WERI-Rb-1 (cell line): ENCODE data around the gene HMG20A.

ENCODE experiments used
- DNase-seq: peaks from one replicate; pipeline ENCODE4 v3.0.0-alpha.2; 2020
- H3K27ac ChIP-seq: fragments of 250-450 bp; sonication (Bioruptor Pico); 2 replicates; pipeline ENCODE4 v1.5.1; 2020; ENCODE audit warnings: mild to moderate bottlenecking, moderate library complexity
- H3K27me3 ChIP-seq: fragments of 250-450 bp; sonication (Bioruptor Pico); 2 replicates; pipeline ENCODE4 v1.5.1; 2021; ENCODE audit warnings: mild to moderate bottlenecking, low read depth, moderate library complexity; ENCODE audit not compliant: insufficient read depth, severe bottlenecking
- H3K36me3 ChIP-seq: fragments of 250-450 bp; sonication (Bioruptor Pico); 2 replicates; pipeline ENCODE4 v1.5.1; 2020; ENCODE audit warnings: mild to moderate bottlenecking, moderate library complexity
- H3K4me3 ChIP-seq: 2 replicates; pipeline ENCODE4 v1.5.1; 2011; ENCODE audit warnings: low read depth, mild to moderate bottlenecking, control low read depth, low read length
- H3K9me3 ChIP-seq: fragments of 250-450 bp; sonication (Bioruptor Pico); 2 replicates; pipeline ENCODE4 v1.5.1; 2021; ENCODE audit warnings: mild to moderate bottlenecking, moderate library complexity; ENCODE audit not compliant: severe bottlenecking
- CTCF ChIP-seq: IDR thresholded peaks from 2 replicates; pipeline ENCODE4 v1.5.1; 2011; ENCODE audit warnings: low read depth, mild to moderate bottlenecking, control low read depth, inconsistent platforms, low read length

The HMG20A gene

DNA sequence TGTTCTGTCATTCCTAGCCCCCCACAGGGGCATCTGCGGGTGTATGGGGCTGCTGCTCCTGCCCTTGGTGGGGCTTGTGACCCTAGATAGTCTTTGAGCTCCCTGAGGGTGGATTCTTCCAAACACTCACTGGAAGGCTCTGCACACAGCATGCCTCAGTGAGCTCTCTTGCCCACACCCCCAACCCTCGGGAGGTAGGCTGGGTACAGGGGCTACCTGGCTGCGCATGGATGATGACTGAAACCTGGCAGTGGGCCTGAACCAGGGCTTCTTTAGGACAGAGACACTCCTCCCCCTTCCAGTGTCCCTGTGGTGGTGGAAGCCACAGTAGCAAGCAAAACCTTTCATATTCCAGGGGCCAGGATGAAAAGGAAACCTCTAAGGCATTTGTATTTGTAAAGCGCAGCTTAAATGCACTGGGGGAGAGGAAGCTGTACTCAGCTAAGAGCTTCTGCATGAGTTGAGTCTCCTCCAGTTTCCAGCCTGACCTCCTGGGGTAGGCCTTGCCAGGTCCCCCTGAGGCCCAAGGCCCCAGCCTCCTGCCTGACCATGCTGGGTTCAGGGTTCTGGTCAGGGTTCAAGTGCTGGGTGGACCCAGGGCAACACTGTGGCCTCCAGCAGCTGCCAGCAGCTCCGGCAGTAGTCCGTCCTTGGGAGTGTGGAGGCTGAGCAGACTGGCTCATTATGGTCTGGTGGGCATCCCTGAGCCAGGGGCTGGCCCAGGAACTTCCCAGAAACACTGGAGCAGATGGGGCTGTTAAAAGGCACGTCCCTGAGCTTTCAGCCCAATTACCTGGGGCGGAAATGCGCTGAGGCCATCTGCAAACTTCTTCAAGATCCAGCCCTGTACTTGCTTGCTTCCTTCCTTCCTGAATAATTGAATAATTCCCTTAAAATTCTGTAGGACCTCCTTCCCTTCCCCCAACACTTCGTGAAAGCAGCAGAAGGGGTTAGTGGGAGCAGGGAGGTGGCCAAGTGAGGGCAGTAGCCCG is 89.7 kb downstream of the HMG20A start:
- H3K27ac ChIP-seq: no peak overlapping the region
- no peak for DNase-seq
- no peaks in the 10 kb centered on the region for H3K36me3 ChIP-seq
- H3K4me3 ChIP-seq: no peak overlapping the region
- TF ChIP-seq CTCF: no peak
- no peaks in the 10 kb centered on the region for H3K9me3 ChIP-seq
- no peaks in the 10 kb centered on the region for H3K27me3 ChIP-seq

DNA sequence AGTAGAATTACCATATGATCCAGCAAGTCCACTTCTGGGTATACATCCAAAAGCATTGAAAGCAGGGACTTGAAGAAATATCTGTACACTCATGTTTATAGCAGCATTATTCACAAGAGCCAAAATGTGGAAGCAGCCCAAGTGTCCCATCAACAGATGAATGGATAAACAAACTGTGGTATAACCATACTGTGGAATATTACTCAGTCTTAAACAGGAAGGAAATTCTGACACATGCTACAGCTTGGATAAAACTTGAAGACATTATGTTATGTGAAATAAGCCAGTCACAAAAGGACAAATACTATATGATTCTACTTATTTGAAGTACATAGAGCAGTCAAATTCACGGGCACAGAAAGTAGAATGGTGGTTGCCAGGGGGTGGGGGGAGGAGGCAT is 91.2 kb downstream of the HMG20A start:
- Histone ChIP-seq H3K27ac (no peak overlapping the region), H3K36me3 (no peaks in the 10 kb centered on the region), H3K9me3 (no peaks in the 10 kb centered on the region), H3K27me3 (no peaks in the 10 kb centered on the region), H3K4me3 (no peak overlapping the region)
- no peak for TF ChIP-seq CTCF
- no peak for DNase-seq

- no peaks in the 10 kb centered on the region for H3K27me3 ChIP-seq
- H3K9me3 ChIP-seq: no peaks in the 10 kb centered on the region
- H3K4me3 ChIP-seq: no peak overlapping the region
- no peak for DNase-seq
- H3K27ac ChIP-seq: no peak overlapping the region
- TF ChIP-seq CTCF: no peak
- H3K36me3 ChIP-seq: no peaks in the 10 kb centered on the region
Observed at GRCh38 chr15:77513226-77513625, 92.5 kb downstream of the HMG20A start.

GRCh38 chr15:77514641-77515402 is 94.1 kb downstream of the HMG20A start:
- Histone ChIP-seq H3K27me3 (no peaks in the 10 kb centered on the region), H3K9me3 (no peaks in the 10 kb centered on the region), H3K27ac (no peak overlapping the region), H3K4me3 (no peak overlapping the region), H3K36me3 (no peaks in the 10 kb centered on the region)
- TF ChIP-seq CTCF: no peak
- no peak for DNase-seq

DNA sequence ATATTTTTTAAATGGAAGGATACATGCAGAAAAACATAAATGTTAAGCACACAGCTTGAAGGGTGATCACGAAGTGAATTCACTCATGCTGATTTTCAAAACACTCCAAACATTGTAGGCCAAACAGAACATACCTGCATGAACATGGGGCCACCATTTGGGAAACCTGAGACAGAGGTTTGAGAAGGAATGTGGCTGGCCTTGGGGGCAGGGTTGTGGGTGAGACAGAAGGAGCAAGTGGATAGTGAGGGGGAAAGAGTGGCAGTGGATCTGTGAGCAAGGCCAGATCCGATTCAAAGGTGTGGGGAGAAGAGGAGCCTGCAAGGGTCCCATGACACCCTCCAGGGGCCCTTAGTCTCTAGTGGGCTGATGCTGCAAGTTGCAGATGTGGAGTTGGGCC is 94.9 kb downstream of the HMG20A start:
- Histone ChIP-seq H3K4me3 (no peak overlapping the region), H3K9me3 (no peaks in the 10 kb centered on the region), H3K27me3 (no peaks in the 10 kb centered on the region), H3K27ac (no peak overlapping the region), H3K36me3 (no peaks in the 10 kb centered on the region)
- no peak for DNase-seq
- TF ChIP-seq CTCF: no peak
